HG03135 (cell line): ENCODE results near the gene MFSD12.

ENCODE experiments used
- ATAC-seq: cut with Tn5 transposase; IDR thresholded peaks from one replicate; pipeline ENCODE4 v1.9.1; 2021; ENCODE audit warnings: mild to moderate bottlenecking, moderate library complexity; ENCODE audit not compliant: unreplicated experiment

Gene MFSD12

GRCh38 chr19:3526507-3527237, 30.7 kb downstream of the MFSD12 start:
- ATAC-seq, result no peak

GRCh38 chr19:3524904-3525451, 32.4 kb downstream of the MFSD12 start:
- no peak for ATAC-seq

- no peak for ATAC-seq
Measured at GRCh38 chr19:3524078-3524842, 33.1 kb downstream of the MFSD12 start.

- no peak for ATAC-seq
Measured at GRCh38 chr19:3523361-3524077, 33.9 kb downstream of the MFSD12 start.

- ATAC-seq, result no peak
Measured at GRCh38 chr19:3522421-3523360, 34.7 kb downstream of the MFSD12 start.

GRCh38 chr19:3521104-3521445, 36.3 kb downstream of the MFSD12 start:
- no peak for ATAC-seq

- ATAC-seq, result no peak
Measured at GRCh38 chr19:3520166-3521103, 37.0 kb downstream of the MFSD12 start.

- no peak for ATAC-seq
Measured at GRCh38 chr19:3519126-3519525, 38.3 kb downstream of the MFSD12 start.

GRCh38 chr19:3518659-3519058, 38.7 kb downstream of the MFSD12 start:
- ATAC-seq, result no peak

GRCh38 chr19:3518255-3518654, 39.1 kb downstream of the MFSD12 start:
- ATAC-seq, result no peak

- ATAC-seq, result no peak
Measured at GRCh38 chr19:3517638-3518037, 39.7 kb downstream of the MFSD12 start.

- ATAC-seq, result no peak
Measured at GRCh38 chr19:3516675-3517207, 40.6 kb downstream of the MFSD12 start.

GRCh38 chr19:3515891-3516422, 41.4 kb downstream of the MFSD12 start:
- ATAC-seq, result no peak

- no peak for ATAC-seq
Measured at GRCh38 chr19:3514930-3515329, 42.5 kb downstream of the MFSD12 start.

- no peak for ATAC-seq
Measured at GRCh38 chr19:3513229-3514140, 43.9 kb downstream of the MFSD12 start.

GRCh38 chr19:3512562-3513228, 44.7 kb downstream of the MFSD12 start:
- no peak for ATAC-seq
